Subcutaneous adipose tissue (tissue), 4 donors: ENCODE measurements around the gene MRAS. TPM values are rescaled to one million over a fixed set of nuclear protein-coding genes. Genes with fewer than 3 reads are reported as not detected.

Source experiments
- total RNA-seq, 4 donors: library from RNA; depleted of rRNA; stranded (reverse); fragments of >200 nt; gene quantifications; one replicate each; pipeline ENCODE4 v1.1.0, GENCODE V29; 2016
- TF ChIP-seq, protein P1 (sequence below): fragments of 450-650 bp; IDR thresholded peaks from one replicate; pipeline ENCODE4 v1.5.1; 2016; ENCODE audit warnings: low read depth, mild to moderate bottlenecking, control low read depth, antibody characterized with exemption, moderate library complexity

The MRAS gene
- total RNA-seq, 4 donors from 2014 or later: 121 to 219 (median 148) TPM

DNA sequence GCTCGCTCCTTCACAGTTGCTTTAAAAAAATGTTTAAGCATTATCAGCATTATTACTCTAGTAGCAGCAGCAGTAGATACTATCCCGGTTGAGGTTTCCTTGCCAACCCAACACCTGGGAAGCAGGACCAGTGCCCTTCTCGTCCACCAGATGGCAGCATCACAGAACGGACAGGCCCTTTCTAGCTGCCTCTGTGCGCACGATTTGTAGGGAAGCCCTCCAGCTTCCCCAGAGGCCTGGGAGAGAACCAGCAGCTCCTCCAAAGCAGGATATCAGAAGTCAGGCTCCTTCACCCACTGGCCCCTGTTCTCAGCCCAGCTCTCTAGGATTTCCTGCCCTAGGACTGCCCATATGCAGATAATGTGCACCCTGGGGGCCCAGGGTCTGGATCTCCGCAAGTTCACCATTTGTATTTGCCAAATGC, 69.2 kb downstream of the MRAS start:
- TF ChIP-seq, protein P1, sequence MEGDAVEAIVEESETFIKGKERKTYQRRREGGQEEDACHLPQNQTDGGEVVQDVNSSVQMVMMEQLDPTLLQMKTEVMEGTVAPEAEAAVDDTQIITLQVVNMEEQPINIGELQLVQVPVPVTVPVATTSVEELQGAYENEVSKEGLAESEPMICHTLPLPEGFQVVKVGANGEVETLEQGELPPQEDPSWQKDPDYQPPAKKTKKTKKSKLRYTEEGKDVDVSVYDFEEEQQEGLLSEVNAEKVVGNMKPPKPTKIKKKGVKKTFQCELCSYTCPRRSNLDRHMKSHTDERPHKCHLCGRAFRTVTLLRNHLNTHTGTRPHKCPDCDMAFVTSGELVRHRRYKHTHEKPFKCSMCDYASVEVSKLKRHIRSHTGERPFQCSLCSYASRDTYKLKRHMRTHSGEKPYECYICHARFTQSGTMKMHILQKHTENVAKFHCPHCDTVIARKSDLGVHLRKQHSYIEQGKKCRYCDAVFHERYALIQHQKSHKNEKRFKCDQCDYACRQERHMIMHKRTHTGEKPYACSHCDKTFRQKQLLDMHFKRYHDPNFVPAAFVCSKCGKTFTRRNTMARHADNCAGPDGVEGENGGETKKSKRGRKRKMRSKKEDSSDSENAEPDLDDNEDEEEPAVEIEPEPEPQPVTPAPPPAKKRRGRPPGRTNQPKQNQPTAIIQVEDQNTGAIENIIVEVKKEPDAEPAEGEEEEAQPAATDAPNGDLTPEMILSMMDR: no peak

DNA sequence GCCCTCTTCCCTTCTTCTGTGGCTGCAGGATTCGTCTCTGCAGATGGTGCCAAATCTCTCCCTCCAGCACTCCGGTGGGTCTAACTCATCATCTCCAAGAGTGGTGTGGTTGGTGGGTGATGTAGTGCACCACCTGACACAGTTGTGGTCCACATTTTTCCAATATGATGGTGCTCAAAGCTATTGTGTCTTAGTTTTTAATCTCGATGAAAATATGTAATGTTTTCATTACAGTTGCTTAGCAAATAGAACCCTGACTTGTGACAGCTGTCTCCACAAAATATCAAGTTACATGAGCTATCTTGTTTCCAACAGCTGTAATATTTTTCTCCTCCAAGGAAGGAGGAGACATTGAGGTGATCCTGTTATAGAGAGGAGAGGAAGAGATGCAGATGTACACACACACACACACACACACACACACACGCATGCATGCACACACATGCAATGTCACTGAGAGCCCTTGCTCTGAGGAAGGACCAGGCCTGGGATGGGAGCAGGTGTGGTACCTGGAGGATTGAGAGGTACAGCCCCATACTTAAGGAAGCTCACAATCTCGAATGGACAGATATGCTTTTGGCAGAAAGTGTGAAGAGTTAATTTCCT, 70.3 kb downstream of the MRAS start:
- TF ChIP-seq, protein P1: no peak

DNA sequence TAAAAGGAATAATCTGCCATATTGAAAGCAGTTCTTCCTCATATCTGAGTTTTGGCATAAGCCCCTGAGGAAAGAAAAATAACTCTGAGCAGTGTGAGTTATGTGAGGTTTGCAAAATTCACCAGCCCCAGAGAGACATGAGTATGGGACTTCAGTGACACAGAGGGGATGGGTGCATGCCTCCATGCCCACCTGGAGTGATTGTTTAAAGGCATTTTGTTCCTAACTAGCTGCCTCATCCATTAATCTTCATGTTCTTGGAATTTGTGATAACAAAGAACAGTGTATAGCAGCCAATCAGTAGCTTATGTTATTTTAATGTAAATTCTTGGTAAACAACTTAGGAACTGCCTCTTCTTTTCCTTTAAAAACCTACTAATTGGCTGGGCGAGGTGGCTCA, 74.9 kb downstream of the MRAS start:
- TF ChIP-seq, protein P1: no peak

DNA sequence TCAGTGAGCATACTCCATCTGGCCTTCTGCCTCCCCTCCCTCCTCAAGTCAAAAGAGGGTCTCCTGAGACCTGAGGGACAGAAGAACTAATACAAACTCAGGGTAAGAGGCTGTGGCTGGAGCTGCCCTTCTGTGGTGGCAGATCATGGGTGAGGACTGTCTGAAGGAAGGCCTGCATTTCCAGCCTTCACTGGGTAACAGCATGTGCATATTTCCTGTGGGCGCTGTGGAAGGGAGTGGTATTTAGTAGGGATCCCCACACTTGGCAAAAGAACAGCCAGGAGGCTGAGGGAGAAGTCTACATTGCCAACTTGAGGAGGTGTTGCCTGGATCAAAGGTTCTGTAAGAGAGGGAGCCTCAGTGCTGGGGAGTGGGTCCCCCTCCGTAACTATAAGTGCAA, 75.9 kb downstream of the MRAS start:
- TF ChIP-seq, protein P1: no peak

DNA sequence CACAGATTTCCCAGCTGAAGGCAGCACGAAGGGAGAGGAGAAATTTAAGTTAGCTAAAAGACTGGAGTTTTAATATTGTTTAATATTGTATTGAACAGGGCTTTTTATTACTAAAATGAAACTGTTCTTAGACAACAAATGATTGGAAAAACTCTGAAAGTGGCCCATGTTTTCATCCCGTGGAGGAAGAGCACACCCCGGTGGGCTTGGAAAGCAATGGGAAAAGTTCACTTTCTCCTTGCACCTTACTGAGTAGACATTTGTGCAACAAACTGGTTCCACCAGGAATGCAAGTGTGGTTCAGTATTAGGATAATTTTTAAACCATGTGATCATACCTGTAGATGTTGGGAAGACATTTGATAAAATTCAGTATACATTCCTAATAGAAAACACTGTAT, 77.8 kb downstream of the MRAS start:
- TF ChIP-seq, protein P1: no peak

DNA sequence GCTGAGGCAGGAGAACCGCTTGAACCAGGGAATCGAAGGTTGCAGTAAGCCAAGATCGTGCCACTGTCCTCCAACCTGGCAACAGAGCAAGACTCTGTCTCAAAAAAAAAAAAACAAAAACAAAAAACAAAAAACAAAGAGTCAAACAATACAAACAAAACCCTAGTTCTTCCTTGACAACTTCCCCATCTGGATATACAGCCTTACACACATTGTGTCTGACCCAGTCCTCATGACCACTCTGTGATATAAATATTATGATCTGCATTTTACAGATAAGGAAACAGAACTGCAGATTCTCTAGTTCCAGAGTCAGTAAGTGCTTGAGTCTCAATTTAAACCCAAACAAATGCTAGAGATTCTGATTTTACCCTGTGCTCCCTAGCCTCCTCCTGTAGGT, 81.3 kb downstream of the MRAS start:
- TF ChIP-seq, protein P1: no peak

DNA sequence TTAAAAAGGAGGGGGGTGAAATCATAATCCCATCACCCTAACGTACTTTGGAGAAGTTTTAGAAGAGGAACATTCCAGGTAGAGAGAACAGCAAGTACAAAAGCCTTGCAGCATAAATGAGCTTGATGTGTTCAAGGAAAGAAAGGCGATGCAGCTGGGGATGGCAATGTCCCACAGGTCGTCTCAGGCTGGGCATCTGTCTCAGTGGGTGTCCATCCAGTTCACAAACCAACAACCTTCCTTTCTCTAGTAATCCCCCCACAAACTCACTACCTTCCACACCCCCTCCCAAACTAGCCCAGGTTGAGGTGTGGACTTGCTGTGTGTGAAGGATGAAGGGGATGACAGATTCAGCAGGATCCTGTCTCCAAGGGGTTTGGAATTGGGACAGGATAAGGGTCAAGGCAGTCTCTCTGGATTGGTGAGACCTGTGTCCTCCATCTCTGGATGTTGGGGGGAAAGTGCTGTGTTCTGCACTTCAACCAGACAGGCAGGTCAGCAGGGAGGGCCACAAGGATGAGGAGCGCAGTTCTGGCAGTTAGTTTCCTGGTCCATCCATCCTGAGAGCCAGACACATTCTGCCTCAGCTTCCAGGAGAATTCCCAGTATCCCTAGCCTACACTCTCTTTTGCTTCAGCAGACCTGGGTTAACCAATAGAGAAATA, 84.3 kb downstream of the MRAS start:
- TF ChIP-seq, protein P1: no peak
